ENCODE measurements around the gene VAX1. TPM values are rescaled to one million over a fixed set of nuclear protein-coding genes. Genes with fewer than 3 reads are reported as not detected.

Gene VAX1
- total and polyA plus RNA-seq, 2 of the 4 experiments (the other 2 are of a cell fraction) = not detected

DNA sequence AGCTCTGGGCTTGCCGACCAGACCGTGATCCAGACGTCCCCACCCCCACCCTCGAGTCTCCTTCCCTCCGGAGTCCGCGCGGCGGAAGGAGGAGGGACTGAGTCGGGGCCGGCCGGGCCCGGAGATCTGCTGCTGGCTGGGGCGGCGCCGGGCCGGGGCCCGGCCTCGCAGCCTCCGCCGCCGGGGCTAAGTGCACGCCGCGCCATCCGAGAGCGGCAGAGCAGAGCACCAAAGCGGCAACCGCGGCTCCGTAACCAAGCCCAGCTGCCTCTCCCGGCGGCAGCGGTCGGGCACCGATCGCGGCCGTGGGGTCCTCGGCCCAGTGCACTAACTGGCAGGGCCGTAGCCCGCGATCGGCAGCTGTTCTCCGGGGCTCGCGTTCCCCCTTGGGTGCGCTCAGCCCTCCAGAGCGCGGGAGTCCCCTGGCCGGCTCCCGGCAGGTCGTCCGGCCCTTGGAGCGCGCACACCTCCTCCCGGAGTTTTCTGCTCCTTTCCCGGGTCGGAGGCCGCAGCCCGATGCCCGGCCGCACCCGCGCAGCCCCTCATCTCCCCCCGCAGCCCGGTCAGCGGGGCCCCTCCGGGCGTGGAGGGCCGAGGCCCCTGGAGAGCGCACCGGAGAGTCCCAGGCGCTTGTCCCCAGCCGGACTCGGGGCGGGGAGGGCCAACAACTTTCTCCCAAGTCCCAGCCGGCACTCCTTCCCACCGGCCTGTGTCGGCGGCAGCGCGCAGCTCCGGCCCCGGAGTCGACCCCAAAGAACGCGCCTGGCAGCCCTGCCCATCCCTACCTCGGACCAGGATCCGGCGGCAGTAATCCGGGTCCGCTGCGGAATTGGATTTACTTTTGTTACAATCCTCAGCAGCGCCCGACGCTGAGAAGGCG, 799 bp downstream of the VAX1 start:
- dilution Hi-C loops (cut with HindIII; ENCODE audit: low sequenced_read_pairs, unreplicated experiment) = no loop called here
- Histone ChIP-seq H2BK5ac (ENCODE audit: low read depth, low read length, poor library complexity, severe bottlenecking) (no peak overlapping the region), H3K36me3 (ENCODE audit: control insufficient read depth, insufficient read depth, low read length) (no peaks in the 10 kb centered on the region), H3K9me3 (ENCODE audit: control insufficient read depth, insufficient read depth, low read length) (peaks cover 9% of the 10 kb centered on the region), H3K4me2 (ENCODE audit: low read depth, low read length) (peak overlapping the region; percentile 62; the same call in 1 of the 2 replicates), H2AK9ac (replicated peaks; ENCODE audit: low read depth, low read length, poor library complexity) (no peak overlapping the region), H4K5ac (ENCODE audit: low read depth, low read length) (no peak overlapping the region), H3K27ac (ENCODE audit: insufficient read depth, low read length) (no peak overlapping the region), H2AFZ (replicated peaks; ENCODE audit: low read length, poor library complexity) (peak overlapping the region; percentile 55), H3K9me1 (ENCODE audit: insufficient read depth, low read length) (no peaks in the 10 kb centered on the region), H3K14ac (replicated peaks; ENCODE audit: low read depth, low read length) (no peak overlapping the region), H3K4me3 (ENCODE audit: insufficient read depth, low read depth, low read length) (no peak overlapping the region), H3K9ac (ENCODE audit: low read depth, low read length) (no peak overlapping the region), H2AK5ac (ENCODE audit: low read depth, low read length) (no peak overlapping the region), H2BK15ac (ENCODE audit: low read depth, low read length) (no peak overlapping the region), H3K18ac (ENCODE audit: low read depth, low read length) (no peak overlapping the region), H4K91ac (ENCODE audit: insufficient read depth, low read depth, low read length) (no peak overlapping the region), H3K56ac (ENCODE audit: extremely low read depth, insufficient read depth, low read length) (no peak overlapping the region), H3K4me1 (ENCODE audit: control insufficient read depth, insufficient read depth, low read length) (peaks cover 2% of the 10 kb centered on the region; the same call in 1 of the 2 replicates), H2BK20ac (ENCODE audit: low read depth, low read length) (no peak overlapping the region), H4K8ac (ENCODE audit: low read depth in 2 of 2, low read length in 2 of 2) (no peak overlapping the region), H3K27me3 (ENCODE audit: control insufficient read depth, insufficient read depth, low read length) (peaks cover 88% of the 10 kb centered on the region), H2BK120ac (ENCODE audit: low read depth, low read length) (no peak overlapping the region), H3K23ac (ENCODE audit: low read depth, low read length) (no peak overlapping the region), H3K79me1 (ENCODE audit: low read depth in 1 of 2, low read length in 2 of 2) (no peaks in the 10 kb centered on the region), H4K20me1 (ENCODE audit: insufficient read depth, low read length) (no peaks in the 10 kb centered on the region), H3K4ac (ENCODE audit: low read depth, low read length) (no peak overlapping the region)
- BruUV-seq (replicated peaks) = no TSS peak
- DNase-seq (no peak), ATAC-seq (ENCODE audit: low read depth) (peak; percentile 38)
- intact Hi-C loops (cut with micrococcal nuclease) = no loop called here
- WGBS, 2 experiments (ENCODE audit: extremely low coverage in 2 of 2, insufficient read length in 1 of 2) = 3% methylated on average over 42 of the region's 98 CpGs; no CpG with 5 or more reads in 1 of the 2 experiments
- TF ChIP-seq BHLHE40 (IDR thresholded peaks at IDR 0.05; ENCODE audit: low read depth, low read length) (no peak), MXI1 (IDR thresholded peaks at IDR 0.05; ENCODE audit: borderline replicate concordance, low read depth, low read length) (no peak), NFE2L2 (IDR thresholded peaks at IDR 0.05; ENCODE audit: low read depth, low read length) (no peak), MAFK (IDR thresholded peaks at IDR 0.05; ENCODE audit: low read depth, low read length) (no peak), CHD1 (IDR thresholded peaks at IDR 0.05; ENCODE audit: low read depth, low read length) (no peak), SMC3 (IDR thresholded peaks at IDR 0.05; ENCODE audit: low read depth, low read length) (no peak), RAD21 (IDR thresholded peaks at IDR 0.05; ENCODE audit: low read length) (no peak), FOS (IDR thresholded peaks at IDR 0.05; ENCODE audit: low read depth, low read length) (no peak), MAZ (IDR thresholded peaks at IDR 0.05; ENCODE audit: borderline replicate concordance, low read depth, low read length) (no peak), RCOR1 (IDR thresholded peaks at IDR 0.05; ENCODE audit: insufficient replicate concordance, low read length) (no peak)
- TF ChIP-seq, protein P1, sequence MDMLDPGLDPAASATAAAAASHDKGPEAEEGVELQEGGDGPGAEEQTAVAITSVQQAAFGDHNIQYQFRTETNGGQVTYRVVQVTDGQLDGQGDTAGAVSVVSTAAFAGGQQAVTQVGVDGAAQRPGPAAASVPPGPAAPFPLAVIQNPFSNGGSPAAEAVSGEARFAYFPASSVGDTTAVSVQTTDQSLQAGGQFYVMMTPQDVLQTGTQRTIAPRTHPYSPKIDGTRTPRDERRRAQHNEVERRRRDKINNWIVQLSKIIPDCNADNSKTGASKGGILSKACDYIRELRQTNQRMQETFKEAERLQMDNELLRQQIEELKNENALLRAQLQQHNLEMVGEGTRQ (IDR thresholded peaks at IDR 0.05; ENCODE audit: low read depth, low read length) = no peak
- TF ChIP-seq, protein P2, sequence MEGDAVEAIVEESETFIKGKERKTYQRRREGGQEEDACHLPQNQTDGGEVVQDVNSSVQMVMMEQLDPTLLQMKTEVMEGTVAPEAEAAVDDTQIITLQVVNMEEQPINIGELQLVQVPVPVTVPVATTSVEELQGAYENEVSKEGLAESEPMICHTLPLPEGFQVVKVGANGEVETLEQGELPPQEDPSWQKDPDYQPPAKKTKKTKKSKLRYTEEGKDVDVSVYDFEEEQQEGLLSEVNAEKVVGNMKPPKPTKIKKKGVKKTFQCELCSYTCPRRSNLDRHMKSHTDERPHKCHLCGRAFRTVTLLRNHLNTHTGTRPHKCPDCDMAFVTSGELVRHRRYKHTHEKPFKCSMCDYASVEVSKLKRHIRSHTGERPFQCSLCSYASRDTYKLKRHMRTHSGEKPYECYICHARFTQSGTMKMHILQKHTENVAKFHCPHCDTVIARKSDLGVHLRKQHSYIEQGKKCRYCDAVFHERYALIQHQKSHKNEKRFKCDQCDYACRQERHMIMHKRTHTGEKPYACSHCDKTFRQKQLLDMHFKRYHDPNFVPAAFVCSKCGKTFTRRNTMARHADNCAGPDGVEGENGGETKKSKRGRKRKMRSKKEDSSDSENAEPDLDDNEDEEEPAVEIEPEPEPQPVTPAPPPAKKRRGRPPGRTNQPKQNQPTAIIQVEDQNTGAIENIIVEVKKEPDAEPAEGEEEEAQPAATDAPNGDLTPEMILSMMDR (conservative IDR thresholded peaks at IDR 0.05; ENCODE audit: low read depth, low read length) = no peak
- TF ChIP-seq, protein P3, sequence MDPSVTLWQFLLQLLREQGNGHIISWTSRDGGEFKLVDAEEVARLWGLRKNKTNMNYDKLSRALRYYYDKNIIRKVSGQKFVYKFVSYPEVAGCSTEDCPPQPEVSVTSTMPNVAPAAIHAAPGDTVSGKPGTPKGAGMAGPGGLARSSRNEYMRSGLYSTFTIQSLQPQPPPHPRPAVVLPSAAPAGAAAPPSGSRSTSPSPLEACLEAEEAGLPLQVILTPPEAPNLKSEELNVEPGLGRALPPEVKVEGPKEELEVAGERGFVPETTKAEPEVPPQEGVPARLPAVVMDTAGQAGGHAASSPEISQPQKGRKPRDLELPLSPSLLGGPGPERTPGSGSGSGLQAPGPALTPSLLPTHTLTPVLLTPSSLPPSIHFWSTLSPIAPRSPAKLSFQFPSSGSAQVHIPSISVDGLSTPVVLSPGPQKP (IDR thresholded peaks at IDR 0.05; ENCODE audit: borderline replicate concordance, low read depth, low read length) = no peak
- ChIA-PET POLR2A (ENCODE audit: unreplicated experiment) (no interaction called here), CTCF (interaction anchor here (0.5 kb wide), 1 partner anchor 17 kb away, joined by 3 read pairs; no protein-coding TSS in a partner anchor)
- in situ Hi-C loops (cut with MboI; ENCODE audit: low sequenced_read_pairs) = no loop called here
